NOMO-1 treated with dmso at 0.1 percent for 144 hours (cell line): ENCODE data around the gene HES4.
"Not testable (repeated sequence)": the region's sequence is repeated elsewhere in the genome, so short reads cannot be mapped to it uniquely, and the experiment has no call there.

Experiments used
- DNase-seq: peaks from one replicate; lab custom pipeline; 2025; ENCODE audit not compliant: unreplicated experiment; lab: John Stamatoyannopoulos, UW

The HES4 gene

GRCh38 chr1:1033731-1034438, 34.0 kb upstream of the HES4 start:
- no peak for DNase-seq

- DNase-seq, result peak; percentile 55
Measured at GRCh38 chr1:1033009-1033587, 33.2 kb upstream of the HES4 start.

GRCh38 chr1:1032424-1032823, 32.5 kb upstream of the HES4 start:
- peak; percentile 34 for DNase-seq

- DNase-seq, result no peak
Measured at GRCh38 chr1:1031659-1032235, 31.9 kb upstream of the HES4 start.

GRCh38 chr1:1030867-1031658, 31.2 kb upstream of the HES4 start:
- not testable (repeated sequence) for DNase-seq

- DNase-seq, result no peak
Measured at GRCh38 chr1:1027791-1028190, 27.9 kb upstream of the HES4 start.

- no peak for DNase-seq
Measured at GRCh38 chr1:1026599-1027413, 26.9 kb upstream of the HES4 start.

- no peak for DNase-seq
Measured at GRCh38 chr1:1025730-1026129, 25.8 kb upstream of the HES4 start.

GRCh38 chr1:1024771-1025699, 25.1 kb upstream of the HES4 start:
- DNase-seq, result no peak

GRCh38 chr1:1024149-1024770, 24.4 kb upstream of the HES4 start:
- DNase-seq, result no peak

GRCh38 chr1:1023700-1024099, 23.8 kb upstream of the HES4 start:
- no peak for DNase-seq

- no peak for DNase-seq
Measured at GRCh38 chr1:1022302-1023009, 22.6 kb upstream of the HES4 start.

- DNase-seq, result no peak
Measured at GRCh38 chr1:1021920-1022259, 22.0 kb upstream of the HES4 start.

GRCh38 chr1:1021010-1021919, 21.4 kb upstream of the HES4 start:
- no peak for DNase-seq

- no peak for DNase-seq
Measured at GRCh38 chr1:1020415-1021009, 20.6 kb upstream of the HES4 start.

- DNase-seq, result no peak
Measured at GRCh38 chr1:1020000-1020404, 20.1 kb upstream of the HES4 start, which contains the start of gene AGRN. Gene AGRN (plus strand): TSS chr1:1020120. CDS start chr1:1020173, 53 bp downstream.
